Stimulated activated CD8-positive, alpha-beta memory T cell treated with anti-CD3 and anti-CD28 coated beads, Interleukin-7, amount 100 ng/mL, for 24 hours (primary cell): ENCODE results near the gene NUP210L.

ENCODE experiments used
- DNase-seq: peaks from one replicate; pipeline ENCODE4 v3.0.0-alpha.2; 2020; ENCODE audit warnings: low read depth

Gene NUP210L

GRCh38 chr1:153963850-153964331 lies 191.0 kb downstream of the NUP210L start:
- no peak for DNase-seq

- peak; percentile 94 for DNase-seq
Observed at GRCh38 chr1:153963030-153963849, 191.6 kb downstream of the NUP210L start, which contains the start of gene SLC39A1. Gene SLC39A1 (minus strand): TSS chr1:153963537. CDS start chr1:153962715, 822 bp downstream.

- no peak for DNase-seq
Observed at GRCh38 chr1:153962088-153963029, 192.5 kb downstream of the NUP210L start.

GRCh38 chr1:153961421-153961820 lies 193.5 kb downstream of the NUP210L start:
- DNase-seq: no peak

- no peak for DNase-seq
Observed at GRCh38 chr1:153960206-153960605, 194.7 kb downstream of the NUP210L start.

GRCh38 chr1:153959454-153959853 lies 195.4 kb downstream of the NUP210L start:
- no peak for DNase-seq

GRCh38 chr1:153958961-153959260 lies 196.0 kb downstream of the NUP210L start:
- DNase-seq: no peak

- peak; percentile 94 for DNase-seq
Observed at GRCh38 chr1:153958111-153958960, 196.5 kb downstream of the NUP210L start, which contains the start of gene CRTC2. Gene CRTC2 (minus strand): TSS chr1:153958612. CDS start chr1:153958497, 115 bp downstream.

- no peak for DNase-seq
Observed at GRCh38 chr1:153957744-153958110, 197.1 kb downstream of the NUP210L start.

GRCh38 chr1:153956997-153957715 lies 197.7 kb downstream of the NUP210L start:
- DNase-seq: no peak

- DNase-seq: no peak
Observed at GRCh38 chr1:153954826-153955225, 200.0 kb downstream of the NUP210L start.

GRCh38 chr1:153953859-153954365 lies 201.0 kb downstream of the NUP210L start:
- no peak for DNase-seq

GRCh38 chr1:153951801-153952200 lies 203.1 kb downstream of the NUP210L start:
- no peak for DNase-seq

GRCh38 chr1:153951183-153951582 lies 203.7 kb downstream of the NUP210L start:
- DNase-seq: no peak

- peak; percentile 58 for DNase-seq
Observed at GRCh38 chr1:153946622-153947241, 208.1 kb downstream of the NUP210L start, which contains the start of gene DENND4B. Gene DENND4B (minus strand): TSS chr1:153946718. CDS start chr1:153944374, 2,344 bp downstream.

- peak; percentile 44 for DNase-seq
Observed at GRCh38 chr1:153945795-153946621, 208.9 kb downstream of the NUP210L start.

GRCh38 chr1:153945131-153945794 lies 209.6 kb downstream of the NUP210L start:
- DNase-seq: peak; percentile 68

GRCh38 chr1:153944827-153945117 lies 210.1 kb downstream of the NUP210L start:
- DNase-seq: no peak
